HG03457 (cell line): ENCODE data around the gene NUCB2.

ENCODE experiments used
- ATAC-seq: cut with Tn5 transposase; IDR thresholded peaks from one replicate; pipeline ENCODE4 v1.9.1; 2021; ENCODE audit warnings: moderate number of reproducible peaks; ENCODE audit not compliant: unreplicated experiment

The NUCB2 gene

DNA sequence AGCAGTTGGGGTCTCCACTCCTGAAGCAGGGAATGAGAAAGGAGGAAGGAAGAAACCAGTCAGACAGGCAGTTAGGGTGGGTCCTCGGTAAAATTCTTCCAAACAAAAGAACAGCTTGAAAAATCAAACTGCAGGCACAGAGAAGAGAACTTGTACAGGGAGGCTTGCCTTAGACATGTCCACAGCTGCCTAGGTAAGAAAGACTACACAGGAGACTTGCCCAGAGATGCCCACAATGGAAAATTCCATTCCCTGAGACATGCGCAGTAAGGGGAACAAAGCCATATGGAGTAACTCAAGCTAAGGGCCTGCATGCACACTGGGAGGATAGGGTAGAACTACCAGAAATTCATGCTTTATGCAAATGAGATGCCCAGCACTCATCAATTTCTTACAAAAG lies 102.1 kb downstream of the NUCB2 start:
- ATAC-seq = no peak

DNA sequence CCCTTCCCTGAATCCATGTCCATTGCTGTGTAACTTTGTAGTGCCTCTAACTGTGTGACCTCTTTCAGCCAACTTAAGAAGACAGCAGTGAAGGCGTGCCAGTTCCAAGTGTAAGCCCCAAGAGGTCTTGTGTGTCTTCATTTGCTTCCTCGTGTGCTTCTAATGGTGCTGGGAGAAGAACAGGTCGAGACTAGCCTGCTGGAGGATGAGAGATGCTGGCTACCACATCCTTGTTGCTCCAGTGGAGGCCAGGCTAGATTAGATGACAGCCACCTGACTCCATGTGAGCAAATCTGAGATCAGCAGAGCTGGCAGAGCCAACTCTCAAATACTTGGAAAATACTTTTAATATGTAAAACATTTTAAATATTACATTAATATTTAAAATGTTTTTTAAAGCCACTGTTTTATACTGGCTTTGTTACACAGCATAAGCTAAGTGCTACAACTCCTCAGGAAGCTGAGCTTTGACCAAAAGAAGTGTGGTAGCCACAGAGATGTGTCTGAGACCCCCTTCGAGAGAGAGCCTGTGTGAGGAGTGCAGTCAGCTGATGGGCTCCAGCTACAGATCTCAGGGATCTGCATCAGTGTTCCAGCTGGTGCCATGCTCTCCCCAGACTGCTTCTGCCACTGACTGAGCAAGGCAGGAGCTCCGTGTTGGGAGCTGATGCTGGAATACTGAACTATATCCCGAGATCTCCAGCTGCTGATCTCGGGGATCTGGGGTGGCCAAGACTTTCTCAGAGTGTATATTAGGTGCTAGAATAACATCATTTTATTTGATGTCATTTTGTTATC lies 103.0 kb downstream of the NUCB2 start:
- no peak for ATAC-seq

- ATAC-seq = no peak
Observed at GRCh38 chr11:17381156-17381555, 104.6 kb downstream of the NUCB2 start.
